ENCODE measurements around the gene SCRN2.

SCRN2 gene

GRCh38 chr17:47819475-47819874, 21.6 kb downstream of the SCRN2 start:
- no peak for DNase-seq

GRCh38 chr17:47818002-47818695, 22.9 kb downstream of the SCRN2 start:
- DNase-seq: no peak

DNA sequence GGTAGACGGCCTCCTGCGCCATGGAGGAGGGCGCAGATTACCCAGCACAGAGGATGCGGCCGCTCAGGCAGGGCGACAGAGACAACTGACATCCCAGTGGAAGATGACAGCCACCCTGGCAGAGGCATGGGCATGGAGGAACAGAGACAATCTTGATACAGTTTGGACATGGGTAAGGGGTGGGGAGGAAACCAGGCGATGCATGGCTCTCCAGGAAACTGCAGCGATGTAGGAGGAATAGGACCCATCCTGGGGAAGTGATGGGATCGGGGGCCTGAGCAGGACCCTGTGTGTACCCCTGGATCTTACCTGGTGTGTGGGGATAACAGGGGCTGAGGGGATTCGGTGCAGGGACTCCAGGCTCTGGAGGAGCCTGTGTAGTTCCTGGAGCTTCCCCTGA, 24.1 kb downstream of the SCRN2 start:
- DNase-seq: no peak

GRCh38 chr17:47816111-47816735, 24.9 kb downstream of the SCRN2 start:
- no peak for DNase-seq

GRCh38 chr17:47815106-47815918, 25.8 kb downstream of the SCRN2 start:
- no peak for DNase-seq

DNA sequence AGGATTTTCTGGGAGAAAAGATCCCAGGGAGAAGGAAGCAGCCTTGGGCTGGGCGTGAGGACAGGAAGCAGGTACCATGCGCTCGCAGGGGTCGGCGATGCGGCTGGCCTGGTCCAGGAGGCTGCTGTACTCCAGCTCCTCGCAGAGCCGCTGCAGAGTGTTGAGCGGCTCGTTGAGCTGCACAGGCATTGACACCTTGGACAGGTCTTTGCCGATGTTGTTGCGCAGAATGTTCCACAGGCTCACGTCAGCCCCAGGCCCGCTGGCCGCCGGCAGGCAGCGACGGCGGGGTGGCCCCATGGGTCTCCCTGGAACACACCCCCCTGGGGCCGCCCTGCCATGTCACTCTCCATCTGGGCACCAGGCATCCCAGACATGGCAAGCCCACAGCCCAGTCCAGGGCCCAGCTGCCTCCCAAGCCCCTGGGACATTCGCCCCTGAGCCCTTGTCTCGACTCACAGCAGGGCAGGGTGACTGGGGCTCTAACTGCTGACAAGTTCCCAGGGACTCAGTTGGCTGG, 27.5 kb downstream of the SCRN2 start:
- no peak for DNase-seq

DNA sequence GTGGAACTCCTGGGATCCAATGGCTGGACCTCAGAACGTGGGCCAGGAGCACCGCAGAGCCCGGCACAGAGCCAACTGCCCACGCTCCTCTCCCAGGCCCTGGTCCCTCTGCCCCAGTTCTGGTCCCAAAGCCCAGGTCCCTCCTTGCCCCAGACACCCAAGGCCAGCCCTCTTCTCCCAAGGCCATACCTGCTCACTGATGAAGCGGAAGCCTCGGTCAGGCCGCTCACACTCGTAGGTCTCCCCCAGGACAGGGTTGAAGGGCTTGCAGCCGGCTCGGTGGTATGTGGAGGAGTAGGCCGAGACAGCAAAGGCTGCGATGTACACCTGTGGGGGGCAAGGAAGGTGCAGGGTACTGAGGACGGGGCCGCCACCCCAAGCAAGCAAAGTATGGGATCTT, 28.0 kb downstream of the SCRN2 start:
- no peak for DNase-seq

DNA sequence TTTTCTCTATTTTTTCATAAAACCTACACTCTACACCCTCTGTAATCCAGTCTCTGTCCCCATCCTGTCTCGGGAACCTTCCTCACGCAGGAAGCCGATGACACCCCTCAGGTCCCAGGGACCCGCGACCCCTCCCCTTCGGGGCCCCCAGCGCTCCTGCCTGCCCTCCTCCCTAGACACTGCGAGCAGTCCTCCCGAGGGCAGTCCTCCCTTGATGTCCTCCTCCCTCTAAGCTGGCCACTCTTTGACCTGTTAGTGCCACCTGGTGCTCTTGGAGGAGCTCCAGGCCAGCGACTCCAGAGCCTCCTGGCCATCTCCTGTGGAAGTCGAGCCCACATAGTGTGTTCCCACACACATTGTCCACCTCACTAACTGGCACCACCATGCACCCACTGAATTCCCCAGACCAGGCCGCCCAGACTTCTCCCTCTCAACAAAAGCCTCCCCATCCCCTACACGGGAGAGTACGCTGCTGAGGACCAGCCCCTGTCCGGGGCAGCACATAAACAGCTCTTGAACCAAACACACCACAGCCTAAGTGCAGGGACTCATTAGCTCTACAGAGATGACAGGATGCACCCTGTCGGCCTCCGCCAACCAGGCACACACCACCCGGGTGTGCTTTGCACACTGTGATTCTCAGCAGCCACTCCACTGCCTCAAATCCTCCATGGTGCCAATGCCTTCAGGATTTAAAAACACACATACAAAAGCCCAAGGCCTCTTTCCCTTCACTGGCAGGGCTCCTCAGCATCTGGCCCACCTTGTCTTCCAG, 28.7 kb downstream of the SCRN2 start:
- no peak for DNase-seq

DNA sequence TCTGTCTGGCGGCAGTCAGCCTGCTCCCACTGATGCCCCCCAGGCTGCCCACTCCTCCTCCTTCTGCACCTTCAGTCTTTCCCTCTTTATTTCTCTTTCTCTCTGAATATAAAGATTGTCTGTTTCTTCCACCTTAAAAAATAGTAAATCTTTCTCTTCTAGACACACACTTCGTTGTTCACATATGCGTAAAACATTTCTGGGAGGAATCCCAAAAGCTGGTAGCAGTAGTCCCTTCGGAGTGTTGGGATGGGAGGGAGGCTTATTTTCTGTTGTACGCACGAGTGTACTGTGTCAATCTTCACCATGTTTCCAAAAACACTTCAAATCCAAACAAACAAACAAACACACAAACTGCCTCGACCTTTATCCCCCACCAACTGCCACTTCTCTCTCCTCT, 29.4 kb downstream of the SCRN2 start:
- DNase-seq: no peak

GRCh38 chr17:47810901-47811635, 30.0 kb downstream of the SCRN2 start:
- no peak for DNase-seq

GRCh38 chr17:47810200-47810821, 30.8 kb downstream of the SCRN2 start:
- DNase-seq: peak; percentile 87

- DNase-seq: no peak
Observed at GRCh38 chr17:47808830-47809480, 32.1 kb downstream of the SCRN2 start.

- DNase-seq: no peak
Observed at GRCh38 chr17:47808036-47808829, 32.8 kb downstream of the SCRN2 start.

DNA sequence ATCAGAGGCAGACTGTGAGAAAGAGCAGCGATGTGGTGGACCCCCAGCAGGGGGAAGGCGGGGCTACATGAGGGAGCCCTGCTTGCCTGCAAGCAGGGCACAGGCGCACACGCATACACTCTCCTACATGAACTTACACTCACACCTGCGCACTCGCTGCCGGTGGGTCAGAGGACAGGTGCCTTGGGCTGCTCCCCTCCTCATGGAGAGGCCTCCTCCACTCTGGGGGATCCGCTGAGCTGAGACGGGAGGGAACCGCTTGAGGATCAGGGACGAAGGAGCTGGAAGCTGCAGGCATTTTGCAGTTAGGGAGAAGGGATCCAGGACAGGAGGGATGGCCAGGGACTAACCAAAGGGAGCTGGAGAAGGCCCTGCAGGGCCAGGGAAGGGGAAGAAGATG, 33.7 kb downstream of the SCRN2 start:
- DNase-seq: no peak

- DNase-seq: no peak
Observed at GRCh38 chr17:47806913-47807255, 34.2 kb downstream of the SCRN2 start.

- DNase-seq: no peak
Observed at GRCh38 chr17:47806026-47806912, 34.8 kb downstream of the SCRN2 start.

GRCh38 chr17:47804461-47804860, 36.6 kb downstream of the SCRN2 start:
- no peak for DNase-seq

DNA sequence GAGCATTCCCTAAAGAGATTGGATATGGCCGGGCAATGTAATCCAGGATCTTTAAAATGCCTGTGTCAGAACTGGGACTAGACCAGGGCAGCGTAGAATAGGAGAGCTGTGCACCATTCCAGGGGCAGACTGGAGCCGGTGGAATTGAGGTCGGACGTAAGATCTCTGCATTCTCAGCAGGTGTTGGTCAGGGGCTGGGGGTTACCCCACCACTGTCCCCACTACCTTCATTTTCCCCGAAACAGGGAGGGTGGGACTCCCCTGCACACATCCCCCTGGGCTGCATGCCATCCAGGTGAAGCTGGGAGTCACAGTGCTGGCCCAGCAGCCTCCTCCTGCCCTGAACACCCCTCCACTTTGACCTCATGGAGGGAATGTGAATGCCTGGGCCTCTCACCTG, 37.3 kb downstream of the SCRN2 start:
- DNase-seq: no peak

DNA sequence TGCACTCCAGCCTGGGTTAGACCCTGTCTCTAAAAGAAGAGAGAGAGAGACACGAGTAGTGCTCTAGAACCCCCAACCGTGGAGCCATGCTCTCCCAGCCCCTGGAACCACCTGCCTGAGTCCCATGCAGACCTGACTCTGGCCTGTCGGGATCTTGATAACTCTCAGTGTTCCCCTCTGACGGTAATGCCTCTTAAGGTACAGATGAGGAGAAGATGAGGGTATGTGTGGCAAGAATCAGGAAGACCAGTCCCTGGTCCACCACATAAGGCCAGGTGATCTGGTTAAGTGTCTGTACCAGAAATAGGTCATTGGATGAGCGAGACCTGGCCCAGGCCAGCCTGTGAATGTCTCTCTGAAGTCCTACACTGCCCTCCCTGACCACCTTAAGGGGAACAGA, 37.9 kb downstream of the SCRN2 start:
- no peak for DNase-seq
